OCI-LY1 (cell line): ENCODE results near the gene NAA25.

Source experiments
- CTCF ChIP-seq: fragments of 200-600 bp; sonication (generic), shearing (Covaris generic); IDR thresholded peaks from 2 replicates; pipeline ENCODE4 v1.5.1; 2017; ENCODE audit warnings: mild to moderate bottlenecking, antibody characterized with exemption, low read length, moderate library complexity, mixed read lengths
- EZH2 ChIP-seq: fragments of 200-600 bp; sonication (generic), shearing (Covaris generic); IDR thresholded peaks from 2 replicates; pipeline ENCODE4 v1.8.0; 2017; ENCODE audit warnings: borderline replicate concordance, mixed run types, mild to moderate bottlenecking, antibody characterized with exemption, low read length, moderate library complexity, mixed read lengths

GRCh38 chr12:112087055-112087850, 21.3 kb downstream of the NAA25 start:
- TF ChIP-seq CTCF (no peak), EZH2 (no peak)
